Uterus (tissue), 4 donors: ENCODE data around the gene OR5M11. TPM values are rescaled to one million over a fixed set of nuclear protein-coding genes. Genes with fewer than 3 reads are reported as not detected.

ENCODE experiments used
- DNase-seq, 2 donors: peaks; one replicate each; pipeline ENCODE4 v3.0.0-alpha.2; 2019 to 2020
- H3K27ac ChIP-seq, 2 donors: fragments of 200-600 bp; sonication (generic); 1 replicate in 1 of 2; 2 replicates in 1 of 2; pipeline ENCODE4 v1.5.1; 2016 to 2018
- H3K27me3 ChIP-seq, 2 donors: fragments of 200-600 bp; sonication (generic); one replicate each; pipeline ENCODE4 v1.5.1; 2018 to 2019; ENCODE audit warnings: control low read depth in 1 of 2
- H3K36me3 ChIP-seq, 2 donors: fragments of 200-600 bp; sonication (generic); one replicate each; pipeline ENCODE4 v1.5.1; 2019; ENCODE audit warnings: control low read depth in 1 of 2
- H3K4me1 ChIP-seq, 2 donors: fragments of 200-600 bp; sonication (generic); one replicate each; pipeline ENCODE4 v1.5.1; 2018 to 2019; ENCODE audit warnings: control low read depth in 1 of 2
- H3K4me3 ChIP-seq, 2 donors: fragments of 200-600 bp; sonication (generic); 1 replicate in 1 of 2; 2 replicates in 1 of 2; pipeline ENCODE4 v1.5.1; 2018 to 2019; ENCODE audit warnings: mild to moderate bottlenecking in 1 of 2
- H3K9me3 ChIP-seq, 2 donors: fragments of 200-600 bp; sonication (generic); one replicate each; pipeline ENCODE4 v1.5.1; 2019; ENCODE audit warnings: control low read depth in 1 of 2
- CTCF ChIP-seq, 4 experiments: fragments of 200-600 bp in 2 of 4; fragments of 450-650 bp in 2 of 4; sonication (generic) in 2 of 4; IDR thresholded peaks; one replicate each; pipeline ENCODE4 v1.5.1; 2016 to 2019; ENCODE audit warnings: antibody characterized with exemption in 4 of 4, mild to moderate bottlenecking in 2 of 4, moderate library complexity in 1 of 4
- POLR2A ChIP-seq, 2 donors: fragments of 450-650 bp; IDR thresholded peaks; one replicate each; pipeline ENCODE4 v1.6.1; 2016; ENCODE audit warnings: antibody characterized with exemption in 2 of 2, mild to moderate bottlenecking in 1 of 2, moderate library complexity in 1 of 2
- intact Hi-C: fragments of 100-400 bp; cut with DNase I; formaldehyde crosslinking; loops from one replicate; pipeline ENCODE4 v1.15.1; 2023; ENCODE audit warnings: low total_unique reads
- total RNA-seq, 4 donors: library from RNA; depleted of rRNA in 3 of 4; stranded (reverse); fragments of >200 nt in 3 of 4; gene quantifications; one replicate each; pipeline versions ENCODE4 v1.1.0 to v1.2.4, GENCODE V29; 2014 to 2023
- donor health status: DM: yes; HTN: yes; CAD: no.

Gene OR5M11
- total RNA-seq, 4 donors from 2014 or later = not detected

GRCh38 chr11:56543739-56544138 is 682 bp upstream of the OR5M11 start:
- TF ChIP-seq POLR2A (IDR thresholded peaks at IDR 0.05) (no peak), CTCF (IDR thresholded peaks at IDR 0.05) (no peak)
- intact Hi-C loops = no loop called here
- DNase-seq = no peak
- H3K4me3 ChIP-seq = no peak overlapping the region
- H3K27me3 ChIP-seq = no peaks in the 10 kb centered on the region
- no peaks in the 10 kb centered on the region for H3K9me3 ChIP-seq
- H3K36me3 ChIP-seq = no peaks in the 10 kb centered on the region
- H3K4me1 ChIP-seq = no peaks in the 10 kb centered on the region
- H3K27ac ChIP-seq = no peak overlapping the region

- Histone ChIP-seq H3K9me3 (no peaks in the 10 kb centered on the region), H3K27ac (no peak overlapping the region), H3K4me1 (no peaks in the 10 kb centered on the region), H3K4me3 (no peak overlapping the region), H3K27me3 (no peaks in the 10 kb centered on the region), H3K36me3 (no peaks in the 10 kb centered on the region)
- intact Hi-C loops = no loop called here
- no peak for DNase-seq
- TF ChIP-seq CTCF (IDR thresholded peaks at IDR 0.05) (no peak), POLR2A (IDR thresholded peaks at IDR 0.05) (no peak)
These were observed 9.9 kb downstream of the OR5M11 start for GRCh38 chr11:56533054-56533740.

- Histone ChIP-seq H3K36me3 (no peaks in the 10 kb centered on the region), H3K9me3 (no peaks in the 10 kb centered on the region), H3K4me1 (no peaks in the 10 kb centered on the region), H3K27ac (no peak overlapping the region), H3K4me3 (no peak overlapping the region), H3K27me3 (no peaks in the 10 kb centered on the region)
- TF ChIP-seq CTCF (IDR thresholded peaks at IDR 0.05) (no peak), POLR2A (IDR thresholded peaks at IDR 0.05) (no peak)
- intact Hi-C loops = no loop called here
- DNase-seq = no peak
These were observed 11.2 kb downstream of the OR5M11 start for GRCh38 chr11:56531856-56532255.

GRCh38 chr11:56522008-56522407 is 21.0 kb downstream of the OR5M11 start:
- H3K36me3 ChIP-seq = no peaks in the 10 kb centered on the region
- no peaks in the 10 kb centered on the region for H3K9me3 ChIP-seq
- no peaks in the 10 kb centered on the region for H3K27me3 ChIP-seq
- intact Hi-C loops = no loop called here
- H3K4me1 ChIP-seq = no peaks in the 10 kb centered on the region
- TF ChIP-seq POLR2A (IDR thresholded peaks at IDR 0.05) (no peak), CTCF (IDR thresholded peaks at IDR 0.05) (no peak)
- H3K27ac ChIP-seq = no peak overlapping the region
- H3K4me3 ChIP-seq = no peak overlapping the region
- no peak for DNase-seq

- Histone ChIP-seq H3K36me3 (no peaks in the 10 kb centered on the region), H3K4me1 (no peaks in the 10 kb centered on the region), H3K27me3 (no peaks in the 10 kb centered on the region), H3K27ac (no peak overlapping the region), H3K9me3 (no peaks in the 10 kb centered on the region), H3K4me3 (no peak overlapping the region)
- intact Hi-C loops = no loop called here
- DNase-seq = no peak
- TF ChIP-seq CTCF (IDR thresholded peaks at IDR 0.05) (no peak), POLR2A (IDR thresholded peaks at IDR 0.05) (no peak)
These were observed 29.8 kb downstream of the OR5M11 start for GRCh38 chr11:56513280-56513679.
